ENCODE data around the gene TUSC2.
A peak's percentile ranks its signal among the peaks of the same experiment; 100 is the strongest.

TUSC2 gene

GRCh38 chr3:50327943-50328691 lies at the start of gene TUSC2:
Gene TUSC2 (minus strand): TSS chr3:50328223. CDS start chr3:50328099, 124 bp downstream.
- peak; percentile 71 for DNase-seq (ENCODE audit: low read depth)

GRCh38 chr3:50375258-50375931 lies 47.4 kb upstream of the TUSC2 start:
- no peak for DNase-seq (ENCODE audit: low read depth)

- DNase-seq (ENCODE audit: low read depth): no peak
Measured at GRCh38 chr3:50374363-50375257, 46.6 kb upstream of the TUSC2 start.

GRCh38 chr3:50373146-50374051 lies 45.4 kb upstream of the TUSC2 start:
- no peak for DNase-seq (ENCODE audit: low read depth)

GRCh38 chr3:50372349-50372748 lies 44.3 kb upstream of the TUSC2 start:
- DNase-seq (ENCODE audit: low read depth): no peak

GRCh38 chr3:50371133-50371685 lies 43.2 kb upstream of the TUSC2 start:
- no peak for DNase-seq (ENCODE audit: low read depth)

- no peak for DNase-seq (ENCODE audit: low read depth)
Measured at GRCh38 chr3:50370594-50370993, 42.6 kb upstream of the TUSC2 start.

GRCh38 chr3:50369012-50369670 lies 41.1 kb upstream of the TUSC2 start:
- DNase-seq (ENCODE audit: low read depth): no peak

GRCh38 chr3:50365842-50366220 lies 37.8 kb upstream of the TUSC2 start:
- DNase-seq (ENCODE audit: low read depth): no peak

GRCh38 chr3:50365080-50365841 lies 37.2 kb upstream of the TUSC2 start:
- no peak for DNase-seq (ENCODE audit: low read depth)

GRCh38 chr3:50364573-50365079 lies 36.6 kb upstream of the TUSC2 start:
- DNase-seq (ENCODE audit: low read depth): no peak

- no peak for DNase-seq (ENCODE audit: low read depth)
Measured at GRCh38 chr3:50359760-50360110, 31.7 kb upstream of the TUSC2 start.

- DNase-seq (ENCODE audit: low read depth): peak; percentile 95
Measured at GRCh38 chr3:50358911-50359759, 31.1 kb upstream of the TUSC2 start, which contains the start of gene TMEM115. Gene TMEM115 (minus strand): TSS chr3:50359521. CDS start chr3:50359063, 458 bp downstream.

GRCh38 chr3:50358355-50358910 lies 30.4 kb upstream of the TUSC2 start:
- no peak for DNase-seq (ENCODE audit: low read depth)

GRCh38 chr3:50357481-50357880 lies 29.5 kb upstream of the TUSC2 start:
- no peak for DNase-seq (ENCODE audit: low read depth)

GRCh38 chr3:50356553-50356952 lies 28.5 kb upstream of the TUSC2 start:
- no peak for DNase-seq (ENCODE audit: low read depth)

GRCh38 chr3:50355829-50356552 lies 28.0 kb upstream of the TUSC2 start:
- DNase-seq (ENCODE audit: low read depth): no peak

GRCh38 chr3:50354850-50355249 lies 26.8 kb upstream of the TUSC2 start:
- no peak for DNase-seq (ENCODE audit: low read depth)

Data from GM04503 (cell line).